Stimulated activated CD4-positive, alpha-beta T cell treated with anti-CD3 and anti-CD28 coated beads, Interleukin-1b, Interleukin-23, amount 100 ng/mL, for 1 hour (primary cell): ENCODE data around the gene FSIP1.

Source experiments
- DNase-seq, 2 donors: peaks; one replicate each; pipeline ENCODE4 v3.0.0-alpha.2; 2020; ENCODE audit warnings: low read depth in 2 of 2

FSIP1 gene

GRCh38 chr15:39621210-39621609, 161.4 kb downstream of the FSIP1 start:
- no peak for DNase-seq

- DNase-seq: no peak
These were observed 164.4 kb downstream of the FSIP1 start for GRCh38 chr15:39618063-39618823.

- DNase-seq: no peak
These were observed 165.7 kb downstream of the FSIP1 start for GRCh38 chr15:39616731-39617455.

GRCh38 chr15:39613861-39614260, 168.8 kb downstream of the FSIP1 start:
- DNase-seq: no peak

- no peak for DNase-seq
These were observed 169.4 kb downstream of the FSIP1 start for GRCh38 chr15:39613271-39613670.

- DNase-seq: no peak
These were observed 172.0 kb downstream of the FSIP1 start for GRCh38 chr15:39610665-39611064.

GRCh38 chr15:39609166-39609916, 173.3 kb downstream of the FSIP1 start:
- no peak for DNase-seq

- DNase-seq: no peak
These were observed 174.2 kb downstream of the FSIP1 start for GRCh38 chr15:39608185-39609139.

- DNase-seq: no peak
These were observed 177.5 kb downstream of the FSIP1 start for GRCh38 chr15:39605146-39605545.

- no peak for DNase-seq
These were observed 180.5 kb downstream of the FSIP1 start for GRCh38 chr15:39602143-39602542.

GRCh38 chr15:39599871-39600270, 182.8 kb downstream of the FSIP1 start:
- DNase-seq: no peak

- no peak for DNase-seq
These were observed 183.4 kb downstream of the FSIP1 start for GRCh38 chr15:39598958-39599845.

GRCh38 chr15:39598186-39598850, 184.3 kb downstream of the FSIP1 start:
- DNase-seq: no peak

GRCh38 chr15:39597751-39598185, 184.9 kb downstream of the FSIP1 start:
- DNase-seq: no peak

GRCh38 chr15:39597336-39597735, 185.3 kb downstream of the FSIP1 start:
- no peak for DNase-seq

- DNase-seq: no peak
These were observed 186.1 kb downstream of the FSIP1 start for GRCh38 chr15:39596358-39597051.

- DNase-seq: no peak
These were observed 187.1 kb downstream of the FSIP1 start for GRCh38 chr15:39595338-39596221.
